ENCODE measurements around the gene IGSF8.
"Not testable (repeated sequence)": the region's sequence is repeated elsewhere in the genome, so short reads cannot be mapped to it uniquely, and the experiment has no call there.

Gene IGSF8

DNA sequence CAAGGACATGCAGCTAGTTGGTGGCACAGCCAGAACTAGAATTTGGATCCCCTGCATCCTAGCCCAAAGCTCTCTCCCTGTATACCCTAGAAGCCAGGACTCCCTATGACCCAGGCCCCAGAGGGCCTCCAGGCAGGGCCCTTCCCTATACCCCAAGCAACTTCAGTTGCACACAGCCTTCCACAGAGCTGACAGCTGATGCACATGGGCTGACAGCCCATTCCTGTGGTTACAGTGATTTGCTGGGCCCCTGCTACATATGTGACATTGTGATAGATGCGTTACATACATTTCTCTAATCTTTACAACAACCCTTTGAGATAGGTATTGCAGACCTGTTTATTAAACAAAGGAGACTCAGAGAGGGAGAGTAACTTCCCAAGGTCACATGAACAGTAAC is 23.0 kb upstream of the IGSF8 start:
- in situ Hi-C loops (cut with MboI; ENCODE audit: low sequenced_read_pairs): no loop called here
- Histone ChIP-seq H3K4me1 (no peaks in the 10 kb centered on the region), H3K36me3 (replicated peaks) (no peaks in the 10 kb centered on the region), H3K4me3 (no peak overlapping the region), H3K9me3 (no peaks in the 10 kb centered on the region), H3K27me3 (ENCODE audit: low read depth) (no peaks in the 10 kb centered on the region)
- no peak for DNase-seq (ENCODE audit: low spot score in 2 of 2)

DNA sequence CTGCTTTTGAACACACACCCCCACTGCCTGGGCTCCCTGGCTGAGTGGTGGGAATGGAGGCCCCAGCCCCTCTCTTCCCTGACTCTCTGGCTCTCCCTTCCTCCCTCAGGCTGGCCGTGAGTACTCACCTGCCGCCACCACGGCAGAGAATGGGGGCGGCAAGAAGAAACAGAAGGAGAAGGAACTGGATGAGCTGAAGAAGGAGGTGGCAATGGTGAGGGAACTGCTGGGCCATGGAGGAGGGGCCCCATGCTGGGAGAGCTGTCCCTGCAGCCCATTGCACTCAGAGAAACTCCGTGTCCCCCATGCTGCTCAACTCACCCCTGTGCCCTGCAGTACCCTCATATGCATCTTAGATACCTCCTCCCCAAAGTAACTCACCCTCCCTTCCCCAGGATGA is 22.4 kb upstream of the IGSF8 start:
- in situ Hi-C loops (cut with MboI; ENCODE audit: low sequenced_read_pairs): no loop called here
- H3K4me3 ChIP-seq: no peak overlapping the region
- H3K36me3 ChIP-seq (replicated peaks): no peaks in the 10 kb centered on the region

DNA sequence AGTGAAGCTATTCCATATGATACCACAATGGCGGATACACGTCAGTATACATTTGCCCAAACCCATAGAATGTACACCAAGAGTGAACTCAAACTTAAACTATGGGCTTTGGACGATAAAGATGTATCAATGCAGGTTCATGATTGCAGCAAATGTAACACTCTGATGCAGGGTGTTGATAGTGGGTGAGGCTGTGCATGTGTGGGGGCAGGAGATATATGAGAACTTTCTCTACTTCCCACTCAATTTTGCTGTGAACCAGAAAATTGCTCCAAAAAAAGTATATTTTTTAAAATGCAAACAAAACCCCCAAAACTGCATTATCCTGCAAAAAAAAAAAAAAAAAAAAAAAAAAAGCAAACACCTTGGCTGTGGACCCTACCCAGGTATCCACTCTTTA is 20.5 kb upstream of the IGSF8 start:
- in situ Hi-C loops (cut with MboI; ENCODE audit: low sequenced_read_pairs): no loop called here
- DNase-seq (ENCODE audit: low spot score in 2 of 2): no peak
- H3K4me1 ChIP-seq: no peaks in the 10 kb centered on the region
- H3K4me3 ChIP-seq: no peak overlapping the region
- no peaks in the 10 kb centered on the region for H3K36me3 ChIP-seq (replicated peaks)
- no peaks in the 10 kb centered on the region for H3K9me3 ChIP-seq
- H3K27me3 ChIP-seq (ENCODE audit: low read depth): no peaks in the 10 kb centered on the region

More for the DNA sequence above, 22.4 kb upstream of the IGSF8 start:
- H3K9me3 ChIP-seq: no peaks in the 10 kb centered on the region
- no peaks in the 10 kb centered on the region for H3K27me3 ChIP-seq (ENCODE audit: low read depth)
- H3K4me1 ChIP-seq: no peaks in the 10 kb centered on the region
- no peak for DNase-seq (ENCODE audit: low spot score in 2 of 2)

DNA sequence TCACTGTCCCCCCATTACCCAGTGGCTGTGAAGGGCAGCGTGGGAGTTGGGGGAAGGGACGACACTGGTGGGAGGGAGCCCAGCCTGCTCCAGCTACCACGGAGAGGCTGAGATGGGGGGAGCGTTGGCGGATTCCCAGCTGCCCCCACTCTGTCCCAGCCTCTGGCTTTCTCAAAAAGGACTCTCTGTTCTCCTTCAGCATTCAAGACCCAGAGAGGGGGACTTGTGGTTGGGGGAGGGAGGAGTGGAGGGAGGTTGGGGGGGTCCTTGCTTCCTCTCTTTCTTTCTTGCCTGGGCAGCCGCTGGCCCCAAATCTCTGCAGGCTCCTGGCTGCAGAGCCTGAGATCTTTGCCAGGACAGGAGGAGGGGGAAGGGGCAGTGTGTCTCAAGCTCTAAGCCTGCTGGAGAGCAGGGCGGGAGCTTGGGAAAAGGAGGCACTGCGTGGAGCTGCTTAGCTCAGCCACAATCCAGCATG is 19.3 kb upstream of the IGSF8 start:
- DNase-seq (ENCODE audit: low spot score in 2 of 2): no peak
- Histone ChIP-seq H3K27me3 (ENCODE audit: low read depth) (no peaks in the 10 kb centered on the region), H3K4me1 (no peaks in the 10 kb centered on the region), H3K36me3 (replicated peaks) (no peaks in the 10 kb centered on the region), H3K9me3 (no peaks in the 10 kb centered on the region), H3K4me3 (no peak overlapping the region)
- in situ Hi-C loops (cut with MboI; ENCODE audit: low sequenced_read_pairs): no loop called here

DNA sequence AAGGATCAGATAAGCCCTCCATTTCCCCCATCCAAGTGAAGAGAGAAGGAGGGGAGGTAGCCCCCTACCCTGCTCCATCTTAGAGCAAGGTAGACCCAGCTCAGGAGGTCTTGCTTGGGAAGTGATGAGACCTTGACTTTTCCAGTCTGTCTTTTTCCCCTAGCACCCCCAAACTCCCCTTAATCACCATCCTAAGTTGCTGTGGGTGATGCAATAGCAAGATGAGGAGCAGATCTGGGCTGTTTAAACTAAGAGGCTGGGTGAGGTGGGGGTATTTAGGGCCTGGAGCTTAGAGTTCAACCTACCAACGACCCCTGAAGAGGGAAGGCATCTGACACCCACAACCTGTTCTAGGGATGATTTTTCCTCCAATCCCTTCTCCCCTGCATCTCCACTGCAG is 18.9 kb upstream of the IGSF8 start:
- no peaks in the 10 kb centered on the region for H3K4me1 ChIP-seq
- H3K4me3 ChIP-seq: no peak overlapping the region
- DNase-seq (ENCODE audit: low spot score in 2 of 2): no peak
- no peaks in the 10 kb centered on the region for H3K9me3 ChIP-seq
- H3K27me3 ChIP-seq (ENCODE audit: low read depth): no peaks in the 10 kb centered on the region
- in situ Hi-C loops (cut with MboI; ENCODE audit: low sequenced_read_pairs): no loop called here
- no peaks in the 10 kb centered on the region for H3K36me3 ChIP-seq (replicated peaks)

DNA sequence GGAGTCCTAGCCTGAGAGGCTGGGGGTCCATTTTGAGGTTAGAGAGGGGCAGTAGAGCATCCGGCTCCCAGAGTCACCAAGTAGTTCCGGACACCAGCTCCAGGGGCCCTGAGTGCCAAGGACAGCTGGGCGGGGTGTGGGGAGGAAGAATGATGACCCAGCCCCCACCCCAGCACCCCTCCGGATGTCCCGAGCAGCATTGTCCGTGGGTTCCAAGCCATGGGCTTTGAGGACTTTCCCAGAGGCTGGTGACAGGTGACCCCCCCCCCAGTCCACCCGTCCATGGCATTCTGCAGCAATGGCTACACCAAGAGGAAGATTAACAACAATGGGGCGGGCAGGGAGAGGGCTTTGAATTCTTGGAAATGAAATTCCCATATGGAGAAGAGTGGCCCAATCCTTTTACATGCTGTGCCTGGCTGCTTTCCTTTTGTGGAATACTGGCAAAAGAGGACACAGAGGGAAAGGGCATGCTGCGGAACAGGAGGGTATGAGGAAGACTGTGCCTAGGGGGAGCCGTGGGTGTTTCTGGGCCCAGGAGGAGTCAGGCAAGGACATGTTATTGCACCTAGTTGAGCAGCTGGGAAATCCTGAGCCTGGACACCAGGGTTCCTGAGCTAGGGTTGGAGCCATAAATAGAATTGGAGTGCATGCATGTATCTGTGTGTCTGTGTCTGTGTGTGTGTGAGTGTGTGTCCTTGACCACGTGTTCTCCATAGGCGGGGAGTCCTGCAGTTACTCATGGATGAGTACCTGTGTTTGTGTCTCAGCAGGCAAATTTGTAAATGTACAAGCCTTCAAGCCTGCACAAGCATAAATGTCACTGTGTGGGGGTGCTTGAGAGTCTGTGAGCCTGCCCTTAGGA is 18.1 kb upstream of the IGSF8 start:
- Histone ChIP-seq H3K9me3 (no peaks in the 10 kb centered on the region), H3K4me1 (no peaks in the 10 kb centered on the region), H3K27me3 (ENCODE audit: low read depth) (no peaks in the 10 kb centered on the region), H3K4me3 (no peak overlapping the region), H3K36me3 (replicated peaks) (no peaks in the 10 kb centered on the region)
- in situ Hi-C loops (cut with MboI; ENCODE audit: low sequenced_read_pairs): no loop called here
- DNase-seq (ENCODE audit: low spot score in 2 of 2): no peak

DNA sequence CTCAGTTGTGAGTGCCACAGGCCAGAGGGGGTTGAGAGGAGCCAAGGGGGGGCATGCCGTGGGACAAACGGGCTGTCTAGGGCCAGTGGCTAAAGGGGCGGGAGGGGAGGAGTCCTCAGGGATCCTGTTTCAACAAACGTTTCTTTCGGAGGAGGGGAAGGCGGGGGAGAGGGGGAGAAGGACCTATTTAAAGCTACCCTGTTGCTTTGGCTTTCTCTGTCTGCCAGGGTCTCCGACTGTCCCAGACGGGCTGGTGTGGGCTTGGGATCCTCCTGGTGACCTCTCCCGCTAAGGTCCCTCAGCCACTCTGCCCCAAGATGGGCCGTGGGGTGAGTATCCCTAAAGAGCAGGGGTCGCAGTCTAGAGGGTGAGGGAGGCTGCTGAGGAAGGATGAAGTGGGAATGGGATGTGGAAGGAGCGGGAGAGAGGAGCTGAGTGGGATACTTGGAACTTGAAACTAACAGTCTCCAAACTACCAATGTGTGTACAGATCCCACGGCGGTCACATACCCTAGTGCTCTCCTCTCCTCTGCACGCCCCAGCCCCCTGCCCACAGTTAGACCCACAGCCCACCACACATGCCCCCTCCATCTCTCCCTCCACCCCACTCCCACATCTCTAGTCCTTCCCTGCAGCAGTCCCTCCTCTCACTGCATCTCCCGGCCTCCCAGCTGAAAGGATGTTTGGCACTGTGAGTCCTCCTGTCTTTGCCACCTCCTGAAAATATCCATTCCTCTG is 17.3 kb upstream of the IGSF8 start, which contains the start of gene ATP1A2:
ATP1A2 (plus strand) TSS at position 215 of the 738 bp plus-strand sequence; CDS start at position 318, 103 bp downstream.
- H3K27me3 ChIP-seq (ENCODE audit: low read depth): no peaks in the 10 kb centered on the region
- no peak within 1 kb of the TSS for H3K4me3 ChIP-seq
- no peak for DNase-seq (ENCODE audit: low spot score in 2 of 2)
- H3K36me3 ChIP-seq (replicated peaks): no peaks in the 10 kb centered on the region
- in situ Hi-C loops (cut with MboI; ENCODE audit: low sequenced_read_pairs): no loop called here
- no peaks in the 10 kb centered on the region for H3K9me3 ChIP-seq
- no peaks in the 10 kb centered on the region for H3K4me1 ChIP-seq

DNA sequence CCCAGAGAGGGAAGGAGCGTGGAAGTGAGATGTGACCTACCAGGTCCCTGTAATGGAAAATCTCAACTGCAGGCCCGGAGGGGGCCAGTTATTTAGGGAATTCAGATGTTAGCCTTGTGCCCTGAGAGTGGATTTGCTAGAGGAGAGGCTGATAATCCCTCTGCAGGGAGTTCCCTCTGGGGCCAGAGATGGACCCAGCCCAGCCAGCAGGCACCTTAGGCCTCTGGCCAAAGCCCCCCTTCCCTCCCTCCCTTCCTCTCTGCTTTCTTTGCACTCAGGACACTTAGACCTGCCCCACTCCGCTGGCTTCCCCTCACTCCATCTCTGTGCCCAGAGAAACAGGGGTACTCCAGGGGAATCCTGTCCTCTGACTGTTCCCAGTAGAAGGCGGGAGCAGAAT is 15.7 kb upstream of the IGSF8 start:
- in situ Hi-C loops (cut with MboI; ENCODE audit: low sequenced_read_pairs): no loop called here
- Histone ChIP-seq H3K4me1 (no peaks in the 10 kb centered on the region), H3K4me3 (no peak overlapping the region), H3K9me3 (no peaks in the 10 kb centered on the region), H3K36me3 (replicated peaks) (no peaks in the 10 kb centered on the region), H3K27me3 (ENCODE audit: low read depth) (no peaks in the 10 kb centered on the region)
- no peak for DNase-seq (ENCODE audit: low spot score in 2 of 2)

DNA sequence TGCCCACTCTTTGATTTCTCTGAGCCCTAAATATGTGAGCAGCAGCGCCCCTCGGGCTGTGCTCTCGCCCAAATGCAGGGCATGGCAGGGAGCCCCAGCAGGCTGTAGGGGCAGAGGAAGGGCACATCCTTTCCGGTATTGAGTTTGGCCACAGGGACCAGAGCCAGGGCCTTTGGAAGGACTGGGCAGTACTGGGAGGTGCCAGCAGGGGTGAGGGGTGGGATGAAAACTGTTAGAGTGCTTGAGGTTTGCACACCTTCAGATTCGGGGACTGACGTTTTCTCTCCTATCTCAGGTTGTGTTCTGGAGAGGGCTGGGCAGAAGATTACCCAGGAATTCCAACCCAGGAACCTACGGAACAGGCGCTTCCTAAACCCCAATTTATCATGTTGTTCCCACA is 15.0 kb upstream of the IGSF8 start:
- no peak overlapping the region for H3K4me3 ChIP-seq
- no peaks in the 10 kb centered on the region for H3K27me3 ChIP-seq (ENCODE audit: low read depth)
- in situ Hi-C loops (cut with MboI; ENCODE audit: low sequenced_read_pairs): no loop called here
- H3K9me3 ChIP-seq: no peaks in the 10 kb centered on the region
- DNase-seq (ENCODE audit: low spot score in 2 of 2): no peak
- H3K4me1 ChIP-seq: no peaks in the 10 kb centered on the region
- no peaks in the 10 kb centered on the region for H3K36me3 ChIP-seq (replicated peaks)

DNA sequence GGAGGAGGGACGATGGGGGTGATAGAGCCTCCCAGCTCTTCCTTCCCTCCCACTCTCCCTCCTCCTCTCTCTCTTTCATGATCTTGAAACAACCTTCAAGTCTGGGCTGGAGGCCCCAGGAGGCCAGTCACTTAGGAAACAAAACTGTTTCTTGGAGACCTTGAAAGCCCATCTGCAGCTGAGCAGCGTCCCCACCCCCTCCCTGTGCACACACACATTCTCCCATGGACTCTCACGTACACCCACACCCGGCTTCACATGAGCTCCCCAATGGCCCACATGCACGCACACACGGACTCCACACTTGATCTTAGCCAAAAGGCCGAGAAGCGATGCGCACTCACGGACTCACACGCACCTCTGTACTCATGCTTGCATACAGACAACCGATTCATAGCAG is 13.9 kb upstream of the IGSF8 start:
- no peak for DNase-seq (ENCODE audit: low spot score in 2 of 2)
- Histone ChIP-seq H3K36me3 (replicated peaks) (no peaks in the 10 kb centered on the region), H3K4me3 (no peak overlapping the region), H3K4me1 (no peaks in the 10 kb centered on the region), H3K9me3 (no peaks in the 10 kb centered on the region), H3K27me3 (ENCODE audit: low read depth) (no peaks in the 10 kb centered on the region)
- in situ Hi-C loops (cut with MboI; ENCODE audit: low sequenced_read_pairs): no loop called here

DNA sequence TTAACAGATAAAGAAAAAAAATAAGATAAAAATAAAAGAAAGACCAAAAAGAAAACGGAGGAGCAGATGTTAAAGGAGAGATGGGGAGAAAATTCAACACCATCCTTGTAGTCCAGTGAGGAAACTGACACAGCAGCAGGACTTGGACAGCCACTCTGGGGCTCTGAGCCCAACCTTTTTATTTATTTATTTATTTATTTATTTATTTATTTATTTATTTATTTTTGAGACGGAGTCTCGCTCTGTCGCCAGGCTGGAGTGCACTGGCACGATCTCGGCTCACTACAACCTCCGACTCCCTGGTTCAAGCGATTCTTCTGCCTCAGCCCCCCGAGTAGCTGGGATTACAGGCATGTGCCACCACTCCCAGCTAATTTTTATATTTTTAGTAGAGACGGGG is 13.0 kb upstream of the IGSF8 start:
- H3K36me3 ChIP-seq (replicated peaks); H3K9me3 ChIP-seq; H3K4me1 ChIP-seq; H3K27me3 ChIP-seq (ENCODE audit: low read depth); H3K4me3 ChIP-seq; in situ Hi-C loops (cut with MboI; ENCODE audit: low sequenced_read_pairs); DNase-seq (ENCODE audit: low spot score in 2 of 2): not testable (repeated sequence)

DNA sequence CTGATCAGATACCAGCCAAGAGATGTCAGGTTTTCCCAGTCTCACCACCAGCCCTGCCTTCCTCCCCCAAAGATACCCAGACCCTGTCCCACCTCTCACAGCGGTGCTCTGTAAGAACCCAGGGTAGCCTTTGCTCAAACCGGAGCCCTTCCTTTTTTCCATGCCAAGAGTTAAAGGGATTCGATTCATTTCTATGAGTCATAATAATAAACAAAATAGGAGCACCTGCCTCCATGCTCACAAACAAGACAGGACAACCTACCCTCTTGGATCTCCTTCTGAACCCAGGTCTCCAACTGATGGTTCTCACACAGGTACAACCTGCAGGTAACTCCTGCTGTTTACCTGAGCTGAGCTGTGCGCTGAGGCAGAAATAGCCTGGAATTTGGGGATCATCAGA is 11.3 kb upstream of the IGSF8 start:
- in situ Hi-C loops (cut with MboI; ENCODE audit: low sequenced_read_pairs): loop anchor here (5.0 to 10.0 kb wide), 2 partner anchors 135 to 268 kb away; no protein-coding TSS in a partner anchor
- DNase-seq (ENCODE audit: low spot score in 2 of 2): no peak
- Histone ChIP-seq H3K4me1 (no peaks in the 10 kb centered on the region), H3K27me3 (ENCODE audit: low read depth) (no peaks in the 10 kb centered on the region), H3K4me3 (no peak overlapping the region), H3K36me3 (replicated peaks) (no peaks in the 10 kb centered on the region), H3K9me3 (no peaks in the 10 kb centered on the region)

DNA sequence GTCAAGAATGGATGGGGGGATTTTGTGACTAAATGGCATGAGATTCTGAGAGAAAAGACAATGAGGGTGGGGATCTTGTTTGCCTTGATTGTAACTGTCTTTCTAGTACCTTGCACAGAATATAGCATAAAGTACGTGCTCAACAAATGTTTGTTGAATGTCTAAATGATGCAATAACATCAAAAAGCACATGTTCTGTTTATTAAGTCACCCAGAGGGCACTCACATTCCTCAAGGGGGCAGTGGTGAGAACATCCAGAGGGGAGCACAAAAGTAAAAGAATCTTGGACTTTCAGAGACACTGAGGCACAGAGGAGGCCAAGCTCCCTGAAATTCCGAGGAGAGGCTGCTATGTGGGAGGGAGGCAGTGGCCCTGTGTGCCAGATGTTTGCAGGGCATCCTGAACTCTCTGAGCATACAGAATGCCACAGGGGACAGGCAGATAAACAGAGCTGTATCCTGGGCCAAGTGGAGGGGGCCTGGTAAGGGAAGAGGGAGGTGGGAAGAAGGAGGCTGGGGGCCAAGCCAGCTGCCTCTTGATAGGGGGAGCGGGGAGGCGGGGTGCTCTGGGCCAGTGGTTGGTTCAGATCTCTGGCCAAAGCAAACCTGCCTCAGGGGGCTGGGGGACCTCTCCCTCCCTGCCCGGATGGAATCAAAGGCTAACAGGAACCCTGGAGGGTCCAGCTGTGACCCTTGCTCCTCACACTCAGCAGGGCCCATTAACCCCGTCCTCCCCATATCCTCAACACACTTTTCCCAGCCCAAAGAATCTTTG is 10.7 kb upstream of the IGSF8 start:
- H3K27me3 ChIP-seq (ENCODE audit: low read depth): no peaks in the 10 kb centered on the region
- no peaks in the 10 kb centered on the region for H3K36me3 ChIP-seq (replicated peaks)
- H3K9me3 ChIP-seq: no peaks in the 10 kb centered on the region
- no peaks in the 10 kb centered on the region for H3K4me1 ChIP-seq
- in situ Hi-C loops (cut with MboI; ENCODE audit: low sequenced_read_pairs): loop anchor here (5.0 to 10.0 kb wide), 2 partner anchors 136 to 268 kb away; no protein-coding TSS in a partner anchor
- no peak overlapping the region for H3K4me3 ChIP-seq
- peak in 1 of 2 experiments; percentile 53 for DNase-seq (ENCODE audit: low spot score in 2 of 2)

All from HAP-1 (cell line).